HK-2 (cell line): ENCODE results near the gene DENND4A.
"Not testable (repeated sequence)": the region's sequence is repeated elsewhere in the genome, so short reads cannot be mapped to it uniquely, and the experiment has no call there.

Source experiments
- DNase-seq: peaks from one replicate; pipeline ENCODE4 v3.0.0-alpha.2; 2018; ENCODE audit not compliant: unreplicated experiment

DENND4A gene

GRCh38 chr15:65818927-65819562 is 27.0 kb upstream of the DENND4A start:
- DNase-seq: no peak

DNA sequence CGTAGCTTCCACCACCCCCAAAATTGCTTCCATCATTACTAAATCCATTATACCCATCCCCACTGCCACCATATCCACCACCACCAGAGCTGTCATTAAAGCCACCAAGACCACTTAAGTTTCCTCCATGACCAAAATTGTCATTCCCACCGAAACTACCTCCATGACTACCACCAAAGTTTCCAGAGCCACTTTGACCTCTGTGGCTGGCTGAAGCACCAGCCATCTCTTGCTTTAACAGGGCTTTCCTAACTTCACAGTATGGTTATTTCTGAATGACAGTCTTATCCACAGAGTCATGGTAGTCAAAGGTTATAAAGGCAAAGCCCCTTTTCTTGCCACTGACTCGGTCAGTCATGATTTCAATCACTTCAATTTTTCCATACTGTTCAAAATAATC is 24.3 kb upstream of the DENND4A start:
- DNase-seq: no peak

- not testable (repeated sequence) for DNase-seq
These were observed 23.9 kb upstream of the DENND4A start for GRCh38 chr15:65816008-65816407.

- DNase-seq: not testable (repeated sequence)
These were observed 22.2 kb upstream of the DENND4A start for GRCh38 chr15:65814271-65814670.

DNA sequence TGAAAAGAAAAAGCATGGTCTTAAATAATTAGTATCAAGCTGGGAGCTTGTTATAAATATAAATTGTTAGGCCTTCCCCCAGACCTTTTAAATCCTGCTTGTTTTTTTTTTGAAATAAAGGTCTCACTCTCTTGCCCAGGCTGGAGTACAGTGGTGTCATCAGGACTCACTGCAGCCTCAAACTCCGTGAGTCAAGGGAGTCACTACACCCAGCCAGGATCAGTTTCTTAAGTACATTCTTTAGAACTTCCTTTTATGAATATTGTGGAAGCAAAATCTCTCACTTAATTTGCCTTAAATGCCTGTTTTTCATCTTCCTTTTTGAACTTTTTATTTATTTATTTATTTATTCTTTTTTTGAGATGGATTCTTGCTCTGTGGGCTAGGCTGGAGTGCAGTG is 20.8 kb upstream of the DENND4A start:
- no peak for DNase-seq

- no peak for DNase-seq
These were observed 20.4 kb upstream of the DENND4A start for GRCh38 chr15:65812467-65812866.

DNA sequence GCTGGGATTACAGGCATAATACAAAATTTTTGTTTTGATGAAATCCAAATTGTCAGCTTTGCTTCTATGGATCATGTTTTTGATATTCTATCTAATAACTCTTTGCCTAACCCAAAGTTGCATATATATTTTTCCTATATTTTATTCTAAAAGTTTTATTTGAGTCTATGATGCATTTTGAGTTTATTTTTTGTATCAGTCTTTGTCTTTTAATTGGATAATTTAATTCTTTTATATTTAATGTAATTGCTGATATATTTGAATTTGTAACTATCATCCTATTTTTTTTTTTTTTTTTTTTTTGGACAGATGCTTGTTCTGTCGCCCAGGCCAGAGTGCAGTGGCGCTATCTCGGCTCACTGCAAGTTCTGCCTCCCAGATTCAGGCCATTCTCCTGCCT is 19.7 kb upstream of the DENND4A start:
- DNase-seq: no peak

DNA sequence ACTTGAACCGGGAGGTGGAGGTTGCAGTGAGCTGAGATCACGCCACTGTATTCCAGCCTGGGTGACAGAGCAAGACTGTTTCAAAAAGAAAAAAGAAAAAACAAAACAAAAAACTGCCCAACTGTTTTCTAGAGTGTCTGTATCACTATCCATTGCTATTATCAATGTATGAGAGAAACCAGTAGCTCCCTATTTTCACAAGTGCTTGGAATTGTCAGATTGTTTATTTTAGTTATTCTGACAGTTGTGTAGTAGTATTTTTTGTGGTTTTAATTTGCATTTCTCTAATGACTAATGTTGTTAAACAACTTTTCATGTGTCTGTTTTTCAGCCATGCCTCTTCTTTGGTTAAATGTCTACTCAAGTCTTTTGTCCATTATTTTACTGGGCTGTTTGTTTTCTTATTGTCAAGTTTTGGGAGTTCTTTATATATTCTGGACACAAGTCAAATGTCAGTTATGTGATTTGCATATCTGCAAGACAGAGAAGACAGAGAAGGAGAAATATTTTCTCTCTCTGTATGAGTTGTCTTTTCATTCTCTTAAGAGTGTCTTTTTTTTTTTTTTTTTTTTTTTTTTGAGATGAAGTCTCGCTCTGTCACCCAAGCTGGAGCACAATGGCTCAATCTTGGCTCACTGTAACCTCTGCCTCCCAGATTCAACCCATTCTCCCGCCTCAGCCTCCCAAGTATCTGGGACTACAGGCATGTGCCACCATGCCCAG is 19.1 kb upstream of the DENND4A start:
- DNase-seq: not testable (repeated sequence)

- no peak for DNase-seq
These were observed 14.3 kb upstream of the DENND4A start for GRCh38 chr15:65806397-65806796.

- no peak for DNase-seq
These were observed 13.1 kb upstream of the DENND4A start for GRCh38 chr15:65805019-65805745.

DNA sequence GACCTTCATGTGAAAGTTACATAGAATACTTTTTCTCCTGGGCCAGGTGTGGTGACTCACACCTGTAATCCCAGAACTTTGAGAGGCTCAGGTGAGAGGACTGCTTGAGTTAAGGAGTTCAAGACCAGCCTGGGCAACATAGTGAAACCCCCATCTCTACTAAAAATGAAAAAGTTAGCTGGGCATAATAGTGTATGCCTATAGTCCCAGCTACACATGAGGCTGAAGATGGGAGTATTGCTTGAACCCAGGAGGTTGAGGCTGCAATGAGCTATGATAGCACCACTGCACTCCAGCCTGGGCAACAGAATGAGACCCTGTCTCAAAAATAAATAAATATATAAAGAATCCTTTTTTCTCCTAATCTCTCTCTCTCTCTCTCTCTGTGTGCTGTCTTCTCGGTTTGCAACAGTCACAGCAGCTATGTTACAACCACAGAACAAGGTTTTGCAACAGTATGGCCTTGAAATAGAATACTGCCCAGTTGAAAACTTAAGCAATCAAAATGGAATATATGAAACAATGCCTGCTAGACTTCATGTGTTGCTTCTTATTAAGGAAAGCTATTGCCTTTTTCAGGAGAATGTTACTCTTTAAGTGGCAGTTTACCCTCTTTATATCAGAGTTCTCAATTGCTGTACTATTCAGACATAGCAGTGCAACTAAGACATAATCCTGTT is 12.3 kb upstream of the DENND4A start:
- no peak for DNase-seq

- DNase-seq: no peak
These were observed 9.2 kb upstream of the DENND4A start for GRCh38 chr15:65801229-65801805.

DNA sequence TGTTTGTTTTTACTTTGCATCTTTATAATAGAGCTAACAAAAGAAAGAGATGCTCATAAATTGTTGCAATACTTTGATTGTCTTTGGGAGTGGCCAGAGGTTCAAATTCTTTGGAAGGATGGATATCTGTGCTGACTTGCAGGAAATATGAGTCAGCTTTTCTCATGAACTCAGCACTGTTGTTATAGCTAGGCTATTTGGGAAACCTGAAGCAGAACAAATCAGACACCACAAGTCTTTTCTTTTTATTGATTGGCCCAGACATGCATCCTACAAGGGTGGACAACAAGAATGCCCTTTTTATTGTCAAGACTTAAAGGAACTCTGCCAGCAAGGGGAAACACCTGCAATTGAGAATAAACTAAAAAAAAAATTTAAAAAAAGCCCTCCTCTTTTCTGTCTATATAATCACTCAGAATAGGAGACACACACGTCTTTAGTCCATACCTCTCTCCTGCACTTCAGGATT is 4.6 kb upstream of the DENND4A start:
- no peak for DNase-seq

DNA sequence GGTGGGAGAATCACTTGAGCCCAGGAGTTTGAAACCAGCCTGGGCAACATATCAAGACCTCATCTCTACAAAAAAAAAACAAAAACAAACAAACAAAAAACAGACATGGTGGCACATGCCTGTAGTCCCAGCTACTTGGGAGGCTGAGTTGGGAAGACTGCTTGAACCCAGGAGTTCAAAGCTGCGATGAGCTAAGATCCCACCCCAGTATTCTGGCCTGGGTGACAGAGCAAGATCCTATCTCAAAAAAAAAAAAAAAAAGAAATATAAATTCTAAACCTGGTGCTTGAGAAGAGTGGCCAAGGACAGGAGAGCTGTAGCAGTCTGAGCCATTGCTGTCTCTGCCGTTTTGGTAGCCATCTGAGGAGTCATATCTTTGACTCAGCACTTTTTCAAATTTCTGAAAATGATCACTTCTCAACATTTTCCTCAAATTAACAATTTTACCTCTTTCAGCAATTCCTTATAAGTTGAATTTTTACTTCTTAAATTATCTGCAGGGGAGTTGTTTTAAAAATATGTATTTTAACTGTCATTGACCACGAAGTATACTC is 3.6 kb upstream of the DENND4A start:
- DNase-seq: no peak

GRCh38 chr15:65793818-65794104 is 1.7 kb upstream of the DENND4A start:
- no peak for DNase-seq

DNA sequence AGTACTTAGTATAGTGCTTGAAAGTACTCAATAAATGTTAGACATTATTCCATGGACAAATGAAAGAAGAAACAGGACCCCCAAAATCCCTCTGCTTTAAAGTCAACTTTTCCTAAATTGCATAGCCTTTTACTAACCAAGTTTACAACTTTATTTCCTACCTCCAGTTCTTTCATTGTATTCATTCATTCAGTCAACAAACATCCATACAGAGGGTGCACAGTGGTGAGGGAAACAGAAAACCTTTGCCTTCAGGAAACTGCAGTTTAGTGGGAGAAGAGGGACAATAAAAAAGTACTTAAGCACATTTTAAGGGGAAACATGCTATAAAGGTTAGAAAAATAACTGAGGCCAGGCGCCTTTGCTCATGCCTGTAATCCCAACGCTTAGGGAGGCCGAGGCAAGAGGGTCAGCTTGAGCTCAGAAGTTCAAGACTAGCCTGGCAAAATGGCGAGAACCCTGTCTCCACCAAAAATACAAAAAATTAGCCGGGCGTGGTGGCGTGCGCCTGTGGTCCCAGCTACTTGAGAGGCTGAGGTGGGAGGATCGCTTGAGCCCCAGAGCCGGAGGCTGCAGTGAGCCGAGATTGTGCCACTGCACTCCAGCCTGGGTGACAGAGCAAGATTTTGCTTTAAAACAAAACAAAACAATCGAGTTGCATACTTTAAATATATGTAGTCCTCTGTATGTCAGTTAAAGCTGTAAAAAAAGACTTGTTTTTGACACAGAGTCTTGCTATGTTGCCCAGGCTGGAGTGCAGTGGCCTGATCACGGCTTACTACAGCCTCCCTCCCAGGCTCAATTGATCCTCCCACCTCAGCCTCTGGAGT is 1.1 kb upstream of the DENND4A start:
- no peak for DNase-seq

DNA sequence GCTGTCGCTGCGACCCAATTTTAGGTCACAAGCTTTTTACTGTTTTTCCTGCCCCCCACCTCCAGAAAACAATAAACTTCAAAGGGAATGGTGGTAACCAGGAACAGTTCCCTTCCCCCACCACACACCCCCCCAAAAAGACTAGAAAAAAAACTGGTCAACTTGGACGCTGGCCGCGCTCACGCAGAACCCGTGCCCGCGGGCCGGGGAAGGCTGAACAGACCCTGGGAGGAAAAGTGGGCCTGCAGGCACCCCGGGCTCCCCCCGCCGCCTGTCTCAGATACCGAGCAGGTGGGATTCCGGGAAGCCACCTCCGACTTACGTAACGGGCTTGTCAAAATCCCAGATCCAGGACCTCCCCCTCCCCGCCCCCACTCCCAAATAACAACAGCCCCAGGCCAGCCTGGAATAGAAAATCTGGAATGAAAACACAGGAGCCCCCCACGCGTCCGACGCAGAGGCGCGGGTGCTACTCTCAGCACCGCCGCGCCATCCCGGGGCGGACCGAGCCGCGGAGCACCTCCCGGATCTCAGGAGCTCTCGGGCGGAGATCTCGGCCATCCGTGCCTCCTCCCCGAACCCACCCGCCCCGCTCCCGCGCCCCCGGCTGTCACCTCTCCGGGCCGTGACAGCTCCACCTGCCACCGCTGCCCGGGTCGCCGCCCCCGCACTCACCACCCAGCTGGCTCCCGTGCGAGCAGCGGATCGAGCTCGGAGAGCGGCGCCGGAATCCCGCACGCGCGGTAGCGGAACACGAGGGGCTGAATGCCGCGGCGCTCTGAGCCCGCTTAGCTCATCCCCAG is 557 bp downstream of the DENND4A start:
- DNase-seq: peak; percentile 25

- no peak for DNase-seq
These were observed 1.3 kb downstream of the DENND4A start for GRCh38 chr15:65790694-65791334.

DNA sequence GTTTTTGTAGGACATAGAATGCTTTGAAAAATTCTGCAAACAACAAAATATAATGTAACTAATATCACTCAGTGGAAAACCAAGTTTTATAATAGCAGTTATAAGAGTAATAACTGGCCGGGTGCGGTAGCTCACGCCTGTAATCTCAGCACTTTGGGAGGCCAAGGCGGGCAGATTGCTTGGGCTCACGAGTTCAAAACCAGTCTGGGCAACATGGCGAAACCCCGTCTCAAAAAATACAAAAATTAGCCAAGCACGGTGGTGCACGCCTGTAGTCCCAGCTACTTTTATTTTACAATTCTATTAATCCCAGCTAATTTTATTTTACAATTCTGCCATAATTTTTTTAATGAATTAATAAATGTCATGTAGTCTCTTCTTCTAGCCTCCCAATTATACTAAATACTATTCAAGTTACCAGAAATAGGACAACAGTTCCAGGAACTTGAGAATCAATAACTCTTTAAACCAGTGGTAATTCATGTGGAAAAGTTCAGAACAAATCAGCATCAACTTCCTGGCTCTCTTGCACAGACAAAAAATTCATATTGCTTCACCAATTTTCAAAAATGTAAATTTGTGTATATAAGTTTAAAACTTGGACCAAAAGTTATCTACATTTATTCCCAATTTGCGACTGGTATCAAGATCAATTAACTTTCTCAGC is 2.2 kb downstream of the DENND4A start:
- no peak for DNase-seq
